ENCODE measurements around the gene CYSLTR2.

DNA sequence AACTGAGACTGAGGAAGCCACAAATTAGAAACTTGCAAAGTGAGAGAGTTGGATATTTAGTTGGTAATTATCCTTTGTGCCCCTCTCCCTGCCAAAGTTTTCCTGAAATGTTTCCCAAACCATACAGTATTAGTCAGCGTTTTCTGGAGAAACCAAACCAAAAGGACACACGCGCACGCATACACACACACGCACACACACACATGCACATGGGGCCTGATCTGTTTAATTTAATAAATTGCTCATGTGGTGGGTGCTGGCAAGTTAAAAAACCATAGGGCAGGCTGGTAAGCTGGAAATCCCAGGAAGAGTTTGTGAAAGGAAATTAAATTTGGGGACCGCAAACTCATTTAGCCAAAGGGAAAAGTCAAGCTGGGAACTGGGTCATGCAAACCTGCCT, 11.7 kb upstream of the CYSLTR2 start:
- TF ChIP-seq CTCF (IDR thresholded peaks at IDR 0.05), result no peak
- no peak for TF ChIP-seq EZH2 (IDR thresholded peaks at IDR 0.05; ENCODE audit: borderline replicate concordance, insufficient read depth, low read depth, low read length, poor library complexity, severe bottlenecking)

Data from B cell (primary cell).